ENCODE measurements around the gene C16orf54. TPM values are rescaled to one million over a fixed set of nuclear protein-coding genes. Genes with fewer than 3 reads are reported as not detected.
"Not testable (repeated sequence)": the region's sequence is repeated elsewhere in the genome, so short reads cannot be mapped to it uniquely, and the experiment has no call there.

C16orf54 gene, protein sequence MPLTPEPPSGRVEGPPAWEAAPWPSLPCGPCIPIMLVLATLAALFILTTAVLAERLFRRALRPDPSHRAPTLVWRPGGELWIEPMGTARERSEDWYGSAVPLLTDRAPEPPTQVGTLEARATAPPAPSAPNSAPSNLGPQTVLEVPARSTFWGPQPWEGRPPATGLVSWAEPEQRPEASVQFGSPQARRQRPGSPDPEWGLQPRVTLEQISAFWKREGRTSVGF
- not detected for polyA plus RNA-seq (2013, experiment 1 of 2; ENCODE audit: insufficient read length)
- not detected for polyA plus RNA-seq (2013, experiment 2 of 2; ENCODE audit: insufficient read length)

GRCh38 chr16:29745853-29746345, at the start of gene C16orf54:
Gene C16orf54, minus strand, starts transcription at chr16:29745990. Its CDS starts 1,039 bp downstream, at chr16:29744951.
- DNase-seq, result no peak

DNA sequence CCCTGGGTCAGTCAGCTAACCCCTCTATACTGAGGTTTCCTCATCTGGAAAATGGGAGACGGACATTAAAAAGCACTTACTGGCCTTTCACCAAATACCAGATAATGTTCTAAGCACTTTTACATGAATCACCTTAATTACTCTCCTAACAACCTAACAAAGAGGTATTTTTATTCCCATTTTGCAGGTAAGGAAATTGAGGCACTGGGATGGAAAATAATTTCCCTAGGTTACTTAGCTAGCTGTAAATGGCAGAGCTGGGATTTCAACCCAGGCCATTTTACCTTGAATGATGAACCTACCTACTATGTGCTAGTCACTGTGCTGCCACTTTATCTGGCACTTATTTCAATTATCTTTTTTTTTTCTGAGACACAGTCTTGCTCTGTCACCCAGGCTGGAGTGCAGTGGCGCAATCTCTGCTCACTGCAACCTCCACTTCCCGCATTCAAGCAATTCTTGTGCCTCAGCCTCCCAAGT, 48.5 kb upstream of the C16orf54 start:
- DNase-seq, result no peak

GRCh38 chr16:29793153-29793552, 47.4 kb upstream of the C16orf54 start:
- not testable (repeated sequence) for DNase-seq

DNA sequence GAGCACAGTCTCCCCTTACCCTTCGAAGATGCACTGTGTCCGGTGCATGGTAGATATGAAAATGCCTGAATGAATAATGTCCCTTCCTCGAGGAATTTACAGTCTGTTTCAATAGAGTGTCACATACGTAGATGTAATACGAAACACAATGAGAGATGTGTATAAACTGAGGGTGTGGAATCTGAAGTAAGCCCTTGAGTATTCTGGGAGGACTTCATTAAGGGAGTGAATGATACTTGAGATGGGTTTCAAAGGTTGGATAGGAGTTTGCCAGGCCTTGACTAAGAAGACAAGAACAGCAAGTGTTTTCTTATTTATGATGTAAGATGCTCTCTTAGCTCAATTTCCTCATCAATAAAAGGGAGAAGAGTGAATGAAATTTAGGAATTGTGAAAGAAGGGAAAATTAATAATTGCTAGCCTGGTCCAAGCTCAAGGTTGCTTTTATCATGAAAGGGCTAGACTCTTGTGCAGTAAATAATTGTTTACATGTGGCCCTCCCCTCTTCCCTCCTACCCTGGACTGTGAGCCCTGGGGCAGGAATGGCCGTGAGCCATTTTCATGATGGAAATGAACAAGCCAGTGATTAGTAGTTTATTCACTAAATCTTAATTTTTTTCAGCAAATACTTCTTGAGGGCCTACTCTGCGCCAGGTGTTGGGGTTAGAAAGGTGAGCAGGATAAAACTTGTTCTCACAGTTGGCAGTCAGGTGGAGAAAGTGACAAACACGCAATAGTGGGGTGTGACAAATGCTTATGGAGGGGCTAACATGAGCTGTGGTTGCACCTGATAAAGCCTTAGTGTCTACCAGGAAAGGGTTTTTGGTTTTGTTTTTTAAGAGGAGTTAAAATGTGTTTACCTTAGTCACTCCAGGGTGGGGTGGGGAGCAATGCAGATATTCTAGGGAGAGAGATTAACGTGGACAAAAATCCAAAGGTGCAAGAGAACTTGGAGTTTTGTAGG, 46.3 kb upstream of the C16orf54 start:
- DNase-seq, result no peak

DNA sequence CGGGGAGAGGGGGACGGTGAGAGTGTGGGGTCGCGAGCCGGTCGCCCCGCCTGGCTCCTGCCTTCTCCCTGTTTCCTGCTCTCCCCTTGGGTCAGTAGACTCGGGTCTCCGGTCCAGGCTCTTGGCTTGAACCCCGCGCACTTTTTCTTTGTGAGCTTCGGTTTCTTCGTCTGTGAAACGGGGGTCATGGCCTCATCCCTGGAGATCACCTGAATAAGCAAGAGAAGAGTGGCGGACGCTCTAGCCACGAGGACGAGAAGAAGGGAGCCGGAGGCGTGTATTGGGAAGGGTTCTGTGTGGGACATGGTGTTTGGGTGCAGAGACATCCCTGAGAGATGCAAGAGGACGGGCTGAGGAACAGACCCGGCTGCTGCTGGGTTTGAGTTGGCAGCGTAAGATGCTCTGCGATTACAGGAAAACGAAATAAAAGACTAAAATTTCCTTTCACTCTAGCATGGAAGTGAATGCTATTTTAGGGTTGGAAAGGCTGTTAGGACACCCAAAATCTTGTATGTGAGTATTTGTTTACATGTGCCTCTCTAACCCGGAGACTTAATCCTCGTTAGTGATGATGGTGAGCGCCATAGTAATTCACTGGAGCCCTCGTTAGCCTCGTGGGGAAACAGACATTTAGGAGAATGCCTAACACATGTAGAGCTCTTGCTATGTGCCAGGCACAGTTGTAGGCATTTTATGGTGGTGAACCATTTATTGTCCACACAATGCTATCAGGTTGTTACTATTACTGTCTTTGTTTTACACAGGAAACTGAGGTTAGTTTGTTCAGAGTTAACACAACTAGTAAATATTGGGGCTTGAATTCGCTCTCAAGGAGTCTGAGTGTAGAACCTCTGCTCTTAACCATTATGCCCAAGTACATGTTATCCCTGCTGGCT, 45.4 kb upstream of the C16orf54 start:
- DNase-seq, result no peak

DNA sequence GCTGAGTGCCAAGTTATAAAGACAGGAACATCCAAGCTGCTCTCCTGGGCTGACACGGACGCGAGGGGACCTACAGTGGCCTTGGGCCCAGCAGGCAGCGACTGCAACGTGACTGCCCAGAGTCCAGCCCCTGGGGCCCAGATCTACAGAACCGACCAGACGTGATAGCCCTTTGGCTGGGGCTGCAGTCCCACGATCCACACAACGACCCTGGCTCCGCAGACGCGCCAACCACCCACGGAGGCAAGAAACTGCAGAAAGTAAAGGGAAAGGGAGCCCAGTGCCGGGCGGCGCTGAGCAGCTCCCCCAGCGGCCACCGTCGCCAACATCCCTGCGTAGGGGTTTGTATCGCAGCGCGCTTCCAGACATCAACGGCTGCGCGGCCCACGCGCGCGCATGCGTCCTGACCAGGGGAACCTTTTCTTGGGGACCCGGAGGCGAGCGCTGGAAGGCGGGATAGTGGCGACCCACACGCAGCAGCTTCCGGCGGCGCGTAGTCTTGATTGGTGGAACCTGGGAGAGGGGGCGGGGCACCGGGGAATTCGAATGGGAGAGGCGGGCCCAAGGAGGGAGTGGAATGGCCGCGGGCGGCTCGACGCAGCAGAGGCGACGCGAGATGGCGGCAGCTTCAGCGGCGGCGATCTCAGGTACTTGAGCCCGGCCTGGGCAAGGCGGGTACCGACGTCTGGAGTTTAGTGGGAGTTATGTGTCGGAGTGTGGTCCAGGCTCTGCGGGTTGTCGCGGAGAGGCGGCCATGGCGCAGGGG, 44.6 kb upstream of the C16orf54 start, which contains the start of gene KIF22:
Gene KIF22, plus strand, starts transcription at position 569 of the 766 bp plus-strand sequence. Its CDS starts 9 bp downstream, at position 578.
- DNase-seq, result peak; percentile 98

DNA sequence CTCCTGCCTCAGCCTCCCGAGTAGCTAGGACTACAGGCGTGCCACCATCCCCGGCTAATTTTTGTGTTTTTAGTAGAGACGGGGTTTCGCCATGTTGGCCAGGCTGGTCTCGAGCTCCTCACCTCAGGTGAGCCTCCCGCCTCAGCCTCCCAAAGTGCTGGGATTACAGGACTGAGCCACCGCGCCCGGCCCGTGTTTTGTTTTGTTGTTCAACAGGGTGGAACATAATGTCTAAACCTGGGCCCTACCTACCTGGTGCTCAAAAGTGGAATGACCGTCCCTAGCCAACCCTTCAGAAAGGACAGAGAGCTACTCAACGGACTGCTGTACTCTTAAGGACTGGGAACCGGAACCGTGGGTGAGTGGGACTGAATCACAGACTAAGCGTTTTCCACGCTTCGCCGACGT, 44.0 kb upstream of the C16orf54 start:
- DNase-seq, result no peak

DNA sequence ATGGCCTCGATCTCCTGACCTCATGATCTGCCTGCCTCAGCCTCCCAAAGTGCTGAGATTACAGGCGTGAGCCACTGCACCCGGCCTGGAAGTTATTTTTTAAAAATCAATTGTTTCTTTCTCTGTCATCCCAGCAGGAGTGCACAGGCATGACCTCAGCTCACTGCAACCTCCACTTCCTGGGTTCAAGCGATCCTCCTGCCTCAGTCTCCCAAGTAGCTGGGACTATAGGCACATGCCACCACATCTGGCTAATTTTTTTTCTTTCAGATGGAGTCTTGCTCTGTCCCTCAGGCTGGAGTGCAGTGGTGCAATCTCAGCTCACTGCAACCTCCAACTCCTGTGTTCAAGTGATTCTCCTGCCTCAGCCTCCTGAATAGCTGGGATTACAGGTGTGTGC, 41.4 kb upstream of the C16orf54 start:
- not testable (repeated sequence) for DNase-seq

- peak; percentile 64 for DNase-seq
Measured at GRCh38 chr16:29784901-29785500, 39.2 kb upstream of the C16orf54 start.

GRCh38 chr16:29784157-29784556, 38.4 kb upstream of the C16orf54 start:
- DNase-seq, result no peak

DNA sequence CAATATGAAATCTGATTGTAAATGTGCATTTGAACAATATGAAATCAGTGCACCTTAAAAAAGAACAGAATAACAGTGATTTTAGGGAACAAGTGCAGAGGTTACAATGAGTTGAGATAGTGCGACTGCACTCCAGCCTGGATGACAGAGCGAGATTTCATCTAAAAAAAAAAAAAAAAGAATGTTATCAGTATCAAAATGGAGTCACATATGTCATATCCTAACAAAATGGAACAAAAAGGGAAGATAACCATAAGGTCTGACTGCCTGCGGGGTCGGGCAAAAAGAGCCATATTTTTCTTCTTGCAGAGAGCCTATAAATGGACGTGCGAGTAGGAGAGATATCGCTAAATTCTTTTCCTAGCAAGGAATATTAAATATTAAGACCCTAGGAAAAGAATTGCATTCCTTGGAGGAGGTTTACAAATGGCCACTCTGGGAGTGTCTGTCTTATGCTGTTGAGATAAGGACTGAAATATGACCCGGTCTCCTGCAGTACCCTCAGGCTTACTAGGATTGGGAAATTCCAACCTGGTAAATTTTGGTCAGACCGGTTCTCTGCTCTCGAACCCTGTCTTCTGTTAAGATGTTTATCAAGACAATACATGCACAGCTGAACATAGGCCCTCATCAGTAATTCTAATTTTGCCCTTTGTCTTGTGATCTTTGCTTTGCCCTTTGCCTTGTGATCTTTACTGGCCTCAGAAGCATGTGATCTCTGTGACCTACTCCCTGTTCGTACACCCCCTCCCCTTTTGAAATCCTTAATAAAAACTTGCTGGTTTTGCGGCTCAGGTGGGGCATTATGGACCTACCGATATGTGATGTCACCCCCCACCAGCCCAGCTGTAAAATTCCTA, 37.5 kb upstream of the C16orf54 start:
- not testable (repeated sequence) for DNase-seq

DNA sequence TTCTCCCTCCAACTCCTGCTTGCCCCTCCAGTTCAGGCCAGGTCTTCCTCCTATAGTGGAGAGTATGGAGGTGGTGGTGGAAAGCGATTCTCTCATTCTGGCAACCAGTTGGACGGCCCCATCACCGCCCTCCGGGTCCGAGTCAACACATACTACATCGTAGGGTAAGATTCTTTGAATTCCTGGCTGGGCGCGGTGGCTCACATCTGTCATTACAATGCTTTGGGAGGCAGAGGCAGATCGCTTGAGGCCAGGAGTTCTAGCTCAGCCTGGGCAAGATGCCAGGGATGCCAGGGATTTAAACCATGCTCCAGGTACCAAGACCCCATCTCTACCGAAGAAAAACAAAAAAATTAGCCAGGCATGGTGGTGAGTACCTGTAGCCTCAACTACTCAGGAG, 33.7 kb upstream of the C16orf54 start:
- DNase-seq, result peak; percentile 27

DNA sequence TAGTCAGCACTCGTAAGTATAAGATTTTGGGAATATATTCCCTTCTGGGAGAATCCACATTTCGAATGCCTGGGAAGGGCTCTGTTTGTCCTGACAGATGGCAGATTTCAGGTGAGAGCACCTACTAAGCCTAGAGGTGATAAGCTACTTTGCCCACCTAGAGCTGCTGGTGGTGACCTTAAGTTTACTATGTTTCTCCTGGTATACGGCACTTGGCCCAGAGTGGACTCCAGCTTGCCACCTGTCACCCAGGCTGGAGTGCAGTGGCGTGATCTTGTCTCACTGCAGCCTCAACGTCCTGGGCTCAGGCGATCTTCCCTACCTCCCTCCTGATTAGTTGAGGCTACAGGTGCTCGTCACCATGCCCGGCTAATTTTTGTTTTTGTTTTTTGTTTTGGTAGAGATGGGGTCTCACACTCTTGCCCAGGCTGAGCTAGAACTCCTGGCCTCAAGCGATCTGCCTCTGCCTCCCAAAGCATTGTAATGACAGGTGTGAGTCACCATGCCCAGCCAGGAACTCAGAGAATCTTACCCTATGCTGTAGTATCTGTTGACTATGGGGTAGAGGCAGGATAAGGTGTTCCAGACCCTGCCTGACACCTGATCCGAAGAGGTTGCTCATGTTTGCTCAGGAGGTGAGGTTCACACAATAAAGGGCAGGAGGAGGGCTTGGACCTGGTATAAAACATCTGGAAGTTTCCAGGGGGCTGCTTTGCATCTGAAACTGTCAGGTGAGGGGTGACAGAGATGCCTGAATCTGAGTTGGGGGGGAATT, 32.0 kb upstream of the C16orf54 start, which contains the start of gene ZG16:
Gene ZG16, plus strand, starts transcription at position 681 of the 775 bp plus-strand sequence. CDS start 1,011 bp downstream, outside the sequence.
- no peak for DNase-seq

DNA sequence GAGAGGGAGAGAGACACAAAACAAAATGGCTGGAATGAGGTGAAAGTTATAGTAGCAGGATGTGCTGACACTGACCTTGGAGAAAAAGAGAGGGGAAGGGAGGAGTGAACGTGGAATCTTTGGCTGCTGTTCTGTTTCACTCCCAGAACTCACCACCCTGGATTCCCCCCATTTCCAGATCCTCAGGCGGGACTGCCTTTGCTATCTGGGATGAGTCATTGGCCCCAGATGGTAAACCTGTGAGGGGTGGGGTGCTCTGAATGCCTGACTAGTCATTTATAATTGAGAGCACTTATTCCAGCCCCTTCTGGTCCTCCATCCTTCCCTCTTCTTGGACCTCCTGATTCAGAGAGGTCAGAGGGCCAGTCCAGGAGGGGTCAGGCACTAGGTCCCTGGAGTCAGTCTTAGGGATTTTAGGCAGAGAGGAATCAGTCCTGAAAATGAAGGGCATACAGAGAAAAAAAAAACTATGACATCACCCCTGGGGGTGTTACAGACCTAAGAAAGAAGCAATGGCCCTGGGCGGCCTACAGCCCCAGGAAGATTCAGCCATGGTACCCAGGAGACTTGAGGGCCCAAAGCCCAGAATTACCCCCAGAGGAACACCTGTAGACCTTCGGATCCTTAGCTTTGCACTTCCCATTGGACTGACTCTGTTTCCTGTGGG, 30.1 kb upstream of the C16orf54 start:
- peak; percentile 39 for DNase-seq

DNA sequence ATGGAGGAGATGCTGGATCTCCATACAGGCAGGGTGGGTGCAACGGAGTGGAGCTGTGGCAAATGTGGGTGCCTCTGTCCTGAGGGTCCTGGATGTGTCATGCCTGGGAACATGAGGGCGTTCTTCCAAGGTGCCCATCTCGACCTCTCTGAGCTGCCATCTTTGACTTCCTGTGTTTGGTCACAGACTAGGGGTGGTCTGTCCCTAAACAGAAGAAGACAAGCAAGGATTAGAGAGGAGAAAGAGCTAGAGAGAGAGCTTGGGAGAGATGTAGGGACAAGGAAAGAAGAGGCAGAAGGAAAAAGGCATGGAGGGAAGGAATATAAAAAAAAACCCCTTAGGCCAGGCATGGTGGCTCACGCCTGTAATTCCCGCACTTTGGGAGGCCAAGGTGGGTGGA, 28.9 kb upstream of the C16orf54 start:
- DNase-seq, result no peak

GRCh38 chr16:29772330-29772729, 26.5 kb upstream of the C16orf54 start:
- DNase-seq, result not testable (repeated sequence)

DNA sequence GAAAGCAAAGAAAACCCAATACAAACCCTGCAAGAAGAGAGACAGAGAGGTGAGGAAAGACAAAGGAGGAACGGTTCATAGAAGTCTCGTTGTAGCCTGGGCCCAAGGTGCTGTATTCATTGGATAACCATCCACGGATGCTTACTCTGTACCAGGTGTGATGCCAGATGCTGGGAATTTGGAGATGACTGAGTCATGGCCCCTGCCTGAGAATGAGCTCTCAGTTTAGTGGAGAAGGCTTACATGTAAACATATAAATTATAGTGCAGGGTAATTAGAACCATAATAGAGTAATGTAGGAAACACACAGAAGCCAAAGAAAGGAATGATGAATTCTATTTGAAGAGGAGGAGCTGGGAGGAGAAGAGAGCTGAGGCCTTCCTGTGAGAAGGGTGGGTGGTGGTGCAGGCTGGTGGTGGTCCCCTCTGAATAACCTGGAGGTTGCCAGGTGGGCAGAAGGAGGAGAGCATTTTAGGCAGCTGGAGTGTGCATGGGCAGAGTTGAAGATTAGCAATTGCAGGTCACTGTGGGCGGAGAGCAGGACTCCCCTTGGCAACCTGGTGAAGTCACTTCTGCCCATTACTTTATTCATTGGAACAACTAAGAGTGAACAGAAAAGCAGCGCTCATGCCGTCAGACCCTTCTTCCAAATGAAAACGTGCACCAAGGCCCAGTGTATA, 24.6 kb upstream of the C16orf54 start:
- no peak for DNase-seq

Measured in fibroblast of skin of back (primary cell).